ENCODE results near the gene PKP2. TPM values are rescaled to one million over a fixed set of nuclear protein-coding genes. Genes with fewer than 3 reads are reported as not detected.

Gene PKP2
- total RNA-seq (2022; extraction: Qiagen RNA extraction; ENCODE audit: low read depth) = 2.2 to 2.9 TPM (median 2.2 TPM) in 5 replicates

DNA sequence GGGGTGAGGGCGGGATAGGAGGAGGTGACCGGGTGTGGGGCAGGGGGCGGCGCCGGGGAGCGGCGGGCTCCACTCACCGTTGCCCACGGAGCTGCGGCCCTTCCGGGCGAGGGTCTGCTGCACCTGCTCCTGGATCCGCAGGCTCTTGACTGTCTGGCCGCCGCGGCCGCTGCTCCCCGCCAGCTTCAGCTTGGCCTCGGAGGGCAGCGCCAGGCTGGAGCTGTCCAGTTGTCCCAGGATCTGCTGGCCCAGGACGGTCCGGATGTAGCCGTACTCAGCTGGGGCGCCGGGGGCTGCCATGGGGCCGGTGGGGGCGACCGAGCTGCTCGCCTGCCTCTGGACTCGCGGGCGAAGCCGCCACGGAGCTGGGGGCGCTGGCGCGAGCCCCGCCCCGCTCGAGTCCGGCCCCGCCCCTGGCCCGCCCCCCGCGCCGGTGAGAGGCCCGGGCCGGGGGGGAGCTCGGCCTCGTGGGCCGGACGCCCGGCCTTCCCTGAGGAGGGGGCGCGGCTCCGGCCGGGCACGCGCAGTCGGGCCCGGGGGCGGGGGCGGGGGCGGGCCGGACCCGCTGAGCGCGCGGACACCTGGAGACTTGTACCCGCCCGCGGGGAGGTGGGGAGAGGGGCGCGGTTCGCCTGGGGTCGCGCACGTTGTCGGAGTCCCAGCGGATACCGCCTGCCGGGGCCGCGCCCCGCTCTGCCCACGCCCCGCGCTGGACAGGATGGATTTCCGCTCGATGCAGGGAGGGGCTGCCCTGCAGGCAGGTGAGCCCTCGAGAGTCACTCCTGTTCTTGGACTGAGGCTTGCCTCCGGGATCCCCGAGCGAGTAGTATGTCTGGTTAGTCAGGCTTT lies at the start of gene PKP2:
TSS of gene PKP2 (minus strand) at position 346 of the 849 bp plus-strand sequence. CDS start at position 300, 46 bp downstream.

DNA sequence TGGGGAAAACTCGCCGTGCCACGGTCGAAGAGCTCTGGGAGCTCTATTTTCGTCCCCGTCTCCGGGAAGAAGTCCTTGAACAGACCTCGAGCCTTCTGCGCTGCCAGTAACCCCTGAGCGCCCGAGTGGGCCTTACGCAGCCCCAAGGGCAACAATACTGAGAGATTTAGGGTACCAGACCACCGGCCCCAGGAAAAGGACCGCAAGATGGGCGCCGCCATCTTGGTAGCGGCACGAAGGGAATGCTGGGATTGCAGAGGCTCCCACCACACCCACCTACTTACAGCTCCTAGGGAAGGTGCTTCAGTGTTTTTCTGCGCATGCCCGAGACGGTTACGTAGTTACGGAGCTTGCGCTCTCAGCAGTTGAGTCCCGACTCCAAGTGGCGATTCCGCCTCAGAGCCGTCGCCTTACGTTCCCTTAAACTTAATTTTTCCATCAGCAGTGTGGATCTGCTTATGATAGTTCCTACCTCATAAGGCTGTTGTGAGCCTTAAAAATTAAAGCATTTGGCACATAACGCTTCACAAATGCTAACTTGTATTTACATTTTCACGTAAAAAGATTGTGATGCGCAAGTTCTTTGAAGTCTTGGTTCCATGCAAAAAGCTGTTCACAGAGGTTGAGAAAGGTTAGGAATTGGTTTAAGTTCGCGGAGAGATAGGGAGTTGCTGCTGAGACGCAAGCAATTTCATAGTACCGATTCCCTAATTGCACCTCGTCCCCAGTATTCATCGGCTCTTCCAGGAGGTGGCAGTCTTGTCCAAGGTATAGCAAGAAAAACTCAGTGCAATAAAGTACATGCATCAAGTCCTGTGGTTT lies 140.7 kb downstream of the PKP2 start, which contains the start of gene YARS2:
TSS of gene YARS2 (minus strand) at position 244 of the 822 bp plus-strand sequence. CDS start at position 221, 23 bp downstream.

Other genes starting within 250 kb of the PKP2 start
- gene DNM1L, start 217.5 kb downstream of the PKP2 start, total RNA-seq (2022; extraction: Qiagen RNA extraction; ENCODE audit: low read depth) = 42.9 to 57.5 TPM (median 55.9 TPM) in 5 replicates
- 23.8 to 35.5 TPM (median 31.6 TPM) in 5 replicates for gene YARS2, start 140.9 kb downstream of the PKP2 start, total RNA-seq (2022; extraction: Qiagen RNA extraction; ENCODE audit: low read depth)

Measured in A549 treated with DMSO at 1 μM for 4 hours (cell line).